ENCODE results near the gene BBS7. TPM values are rescaled to one million over a fixed set of nuclear protein-coding genes. Genes with fewer than 3 reads are reported as not detected.

The BBS7 gene
- total RNA-seq, 6 donors from 2014 or later = 7.3 to 13.2 (median 9.9) TPM

DNA sequence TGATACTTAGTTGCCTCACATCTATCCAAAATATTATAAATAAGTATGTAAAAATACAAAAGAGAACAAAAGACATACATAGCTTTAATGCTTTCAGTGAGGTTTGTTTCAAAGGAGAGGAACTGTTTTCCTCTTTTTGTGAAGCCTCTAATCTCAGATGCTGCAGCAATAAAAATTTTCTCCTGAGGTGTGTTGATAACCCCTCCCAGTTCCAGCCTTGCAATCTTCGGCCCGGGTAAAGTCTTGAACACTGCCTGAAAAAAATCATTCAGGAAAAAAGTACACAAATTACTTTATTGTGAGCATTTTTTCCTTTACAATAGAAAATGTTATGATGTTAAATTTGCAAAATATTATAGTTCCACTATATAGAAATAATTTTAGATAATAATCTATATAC lies 8.8 kb downstream of the BBS7 start:
- WGBS, 2 donors = 97 to 98% methylated on average over 2 of the region's 2 CpGs
- DNase-seq (no peak), ATAC-seq (ENCODE audit: low FRiP score in 2 of 2) (no peak)
- Histone ChIP-seq H3K36me3 (peaks cover 2 to 53% (median 10%) of the 10 kb centered on the region in 4 donors), H3K27me3 (no peaks in the 10 kb centered on the region), H3K9me3 (no peaks in the 10 kb centered on the region), H3K27ac (no peak overlapping the region), H3K4me3 (no peak overlapping the region), H3K4me1 (no peaks in the 10 kb centered on the region)
- TF ChIP-seq EP300 (IDR thresholded peaks at IDR 0.05) = no peak
- TF ChIP-seq CTCF (IDR thresholded peaks at IDR 0.05) = no peak
- no peak for TF ChIP-seq POLR2A (IDR thresholded peaks at IDR 0.05)
- TF ChIP-seq POLR2AphosphoS5 (IDR thresholded peaks at IDR 0.05) = no peak

- no peaks in the 10 kb centered on the region for H3K27me3 ChIP-seq
- H3K27ac ChIP-seq = no peak overlapping the region
- ATAC-seq (ENCODE audit: low FRiP score in 2 of 2) (no peak), DNase-seq (no peak)
- TF ChIP-seq CTCF (IDR thresholded peaks at IDR 0.05) (no peak), EP300 (IDR thresholded peaks at IDR 0.05) (no peak), POLR2AphosphoS5 (IDR thresholded peaks at IDR 0.05) (no peak), POLR2A (IDR thresholded peaks at IDR 0.05) (no peak)
- H3K4me1 ChIP-seq = no peaks in the 10 kb centered on the region
- no peaks in the 10 kb centered on the region for H3K9me3 ChIP-seq
- no peak overlapping the region for H3K4me3 ChIP-seq
- peaks cover 2 to 57% (median 10%) of the 10 kb centered on the region in 4 donors for H3K36me3 ChIP-seq
Observed at GRCh38 chr4:121860121-121860520, 10.2 kb downstream of the BBS7 start.

DNA sequence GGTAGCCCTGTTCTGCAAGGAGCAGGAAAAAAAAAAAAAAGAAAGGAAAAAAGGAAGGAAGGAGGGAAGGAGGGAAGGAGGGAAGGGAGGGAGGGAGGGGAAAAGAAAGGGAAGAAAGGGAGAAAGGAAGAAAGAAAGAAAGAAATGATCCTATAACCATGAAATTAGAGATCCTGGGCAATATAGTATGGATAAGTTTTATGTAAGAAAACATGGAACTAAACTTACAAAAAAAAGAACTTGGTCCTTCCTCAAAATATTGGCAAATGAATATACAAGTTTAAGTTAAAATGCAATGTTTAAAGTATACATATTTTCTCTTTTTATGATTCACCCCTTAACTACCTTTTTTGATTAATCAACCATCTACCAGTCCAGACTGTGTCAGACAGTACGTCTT lies 18.9 kb downstream of the BBS7 start:
- 94 to 95% methylated on average over 1 of the region's 1 CpG for WGBS, 2 donors
- Histone ChIP-seq H3K27ac (no peak overlapping the region), H3K27me3 (no peaks in the 10 kb centered on the region), H3K4me3 (no peak overlapping the region), H3K9me3 (no peaks in the 10 kb centered on the region), H3K36me3 (peaks cover 0 to 48% (median 10%) of the 10 kb centered on the region in 4 donors), H3K4me1 (no peaks in the 10 kb centered on the region)
- no peak for ATAC-seq (ENCODE audit: low FRiP score in 2 of 2)
- DNase-seq = no peak
- no peak for TF ChIP-seq EP300 (IDR thresholded peaks at IDR 0.05)
- TF ChIP-seq POLR2A (IDR thresholded peaks at IDR 0.05) = no peak
- no peak for TF ChIP-seq POLR2AphosphoS5 (IDR thresholded peaks at IDR 0.05)
- no peak for TF ChIP-seq CTCF (IDR thresholded peaks at IDR 0.05)

DNA sequence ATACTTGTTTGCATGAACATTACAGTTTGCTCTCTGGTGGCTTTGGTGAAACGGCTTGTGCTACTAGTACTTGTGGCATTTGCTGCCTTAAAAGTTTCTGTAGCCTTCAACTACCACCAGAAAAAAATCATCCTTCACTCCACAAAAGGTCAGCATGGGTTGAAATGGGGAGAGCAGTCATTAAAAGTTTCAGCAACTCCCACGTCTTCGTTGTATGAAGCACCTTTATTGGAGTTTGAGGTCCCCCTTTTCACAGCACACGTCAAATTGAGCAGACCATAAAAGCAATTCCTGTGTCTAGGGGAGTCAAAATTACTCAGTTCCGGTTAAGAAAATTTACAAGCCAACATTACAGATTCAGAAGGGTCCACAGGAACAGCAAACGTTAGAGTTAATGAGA lies 23.6 kb downstream of the BBS7 start:
- H3K9me3 ChIP-seq = no peaks in the 10 kb centered on the region
- H3K36me3 ChIP-seq = peaks cover 0 to 63% (median 18%) of the 10 kb centered on the region in 4 donors
- H3K4me3 ChIP-seq = no peak overlapping the region
- no peak overlapping the region for H3K27ac ChIP-seq
- no peaks in the 10 kb centered on the region for H3K4me1 ChIP-seq
- TF ChIP-seq CTCF (IDR thresholded peaks at IDR 0.05) (no peak), POLR2A (IDR thresholded peaks at IDR 0.05) (no peak)
- no peaks in the 10 kb centered on the region for H3K27me3 ChIP-seq
- WGBS, 2 donors = 89 to 90% methylated on average over 6 of the region's 6 CpGs
- DNase-seq (no peak), ATAC-seq (ENCODE audit: low FRiP score in 2 of 2) (no peak)

DNA sequence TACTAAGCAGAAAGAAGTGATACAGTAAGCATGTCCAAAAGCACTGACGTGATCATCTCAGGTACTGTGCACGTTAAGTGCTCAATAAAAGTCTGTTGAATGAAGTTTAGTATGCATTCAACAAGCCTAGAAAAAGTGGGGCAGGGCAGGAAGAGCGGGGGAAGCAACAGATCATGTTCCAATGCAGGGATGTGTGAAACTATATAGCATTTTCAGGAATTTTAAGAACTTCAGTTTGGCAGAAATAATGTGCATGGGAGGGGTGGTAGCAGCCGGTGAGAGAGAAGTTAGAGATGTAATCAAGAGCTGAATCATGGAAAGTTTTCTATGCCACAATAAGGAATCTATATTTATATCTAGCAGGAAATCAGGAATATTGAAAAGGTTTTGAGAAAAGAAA lies 27.4 kb downstream of the BBS7 start:
- Histone ChIP-seq H3K27ac (no peak overlapping the region), H3K9me3 (no peaks in the 10 kb centered on the region), H3K4me3 (no peak overlapping the region), H3K27me3 (no peaks in the 10 kb centered on the region), H3K36me3 (peaks cover 0 to 65% (median 12%) of the 10 kb centered on the region in 4 donors), H3K4me1 (no peaks in the 10 kb centered on the region)
- ATAC-seq (ENCODE audit: low FRiP score in 2 of 2) (no peak), DNase-seq (no peak)
- 96 to 97% methylated on average over 4 of the region's 4 CpGs for WGBS, 2 donors
- TF ChIP-seq CTCF (IDR thresholded peaks at IDR 0.05) = no peak
- no peak for TF ChIP-seq EP300 (IDR thresholded peaks at IDR 0.05)
- no peak for TF ChIP-seq POLR2AphosphoS5 (IDR thresholded peaks at IDR 0.05)
- TF ChIP-seq POLR2A (IDR thresholded peaks at IDR 0.05) = no peak
